Fibroblast of gingiva (primary cell): ENCODE data around the gene SPIRE2.
"Not testable (repeated sequence)": the region's sequence is repeated elsewhere in the genome, so short reads cannot be mapped to it uniquely, and the experiment has no call there.

Experiments used
- DNase-seq: peaks from one replicate; pipeline ENCODE4 v3.0.0-alpha.2; 2011; ENCODE audit warnings: low read depth

SPIRE2 gene

GRCh38 chr16:89867918-89868317 is 39.6 kb downstream of the SPIRE2 start:
- no peak for DNase-seq

- no peak for DNase-seq
These were observed 41.6 kb downstream of the SPIRE2 start for GRCh38 chr16:89869911-89870310.

GRCh38 chr16:89870440-89870839 is 42.2 kb downstream of the SPIRE2 start:
- no peak for DNase-seq

- DNase-seq, result no peak
These were observed 43.6 kb downstream of the SPIRE2 start for GRCh38 chr16:89871895-89872294.

- DNase-seq, result peak; percentile 78
These were observed 45.1 kb downstream of the SPIRE2 start, which contains the start of gene TCF25 for GRCh38 chr16:89873109-89873971. TSS of gene TCF25 (plus strand) at chr16:89873592. CDS start at chr16:89873668, 76 bp downstream.

- DNase-seq, result peak; percentile 96
These were observed 45.9 kb downstream of the SPIRE2 start for GRCh38 chr16:89873972-89874689.

- not testable (repeated sequence) for DNase-seq
These were observed 50.8 kb downstream of the SPIRE2 start for GRCh38 chr16:89879123-89879522.

- no peak for DNase-seq
These were observed 52.4 kb downstream of the SPIRE2 start for GRCh38 chr16:89880477-89881367.

GRCh38 chr16:89881368-89881730 is 53.1 kb downstream of the SPIRE2 start:
- no peak for DNase-seq

GRCh38 chr16:89883346-89884040 is 55.2 kb downstream of the SPIRE2 start:
- DNase-seq, result no peak

- DNase-seq, result no peak
These were observed 55.8 kb downstream of the SPIRE2 start for GRCh38 chr16:89884041-89884421.

- no peak for DNase-seq
These were observed 59.0 kb downstream of the SPIRE2 start for GRCh38 chr16:89887243-89887642.

GRCh38 chr16:89890200-89890599 is 61.9 kb downstream of the SPIRE2 start:
- no peak for DNase-seq

GRCh38 chr16:89890886-89891657 is 62.8 kb downstream of the SPIRE2 start:
- no peak for DNase-seq

- DNase-seq, result no peak
These were observed 63.9 kb downstream of the SPIRE2 start for GRCh38 chr16:89892055-89892630.

GRCh38 chr16:89892635-89893034 is 64.4 kb downstream of the SPIRE2 start:
- no peak for DNase-seq

GRCh38 chr16:89893642-89894548 is 65.6 kb downstream of the SPIRE2 start:
- no peak for DNase-seq

GRCh38 chr16:89895482-89896250 is 67.4 kb downstream of the SPIRE2 start:
- DNase-seq, result no peak

GRCh38 chr16:89897204-89897603 is 68.9 kb downstream of the SPIRE2 start:
- no peak for DNase-seq
